GM19395 (cell line): ENCODE data around the gene IL1R1.
"Not testable (repeated sequence)": the region's sequence is repeated elsewhere in the genome, so short reads cannot be mapped to it uniquely, and the experiment has no call there.

ENCODE experiments used
- ATAC-seq: cut with Tn5 transposase; IDR thresholded peaks from one replicate; pipeline ENCODE4 v1.9.1; 2021; ENCODE audit warnings: mild to moderate bottlenecking, moderate library complexity; ENCODE audit not compliant: unreplicated experiment

Gene IL1R1

GRCh38 chr2:102110596-102111334 lies 31.8 kb upstream of the IL1R1 start:
- ATAC-seq = no peak

GRCh38 chr2:102111823-102112222 lies 30.7 kb upstream of the IL1R1 start:
- no peak for ATAC-seq

GRCh38 chr2:102112271-102112670 lies 30.3 kb upstream of the IL1R1 start:
- ATAC-seq = no peak

GRCh38 chr2:102112692-102113665 lies 29.6 kb upstream of the IL1R1 start:
- ATAC-seq = no peak

GRCh38 chr2:102114290-102114721 lies 28.2 kb upstream of the IL1R1 start:
- no peak for ATAC-seq

GRCh38 chr2:102114851-102115497 lies 27.6 kb upstream of the IL1R1 start:
- no peak for ATAC-seq

- ATAC-seq = no peak
Observed at GRCh38 chr2:102116630-102117471, 25.7 kb upstream of the IL1R1 start.

GRCh38 chr2:102117472-102117858 lies 25.1 kb upstream of the IL1R1 start:
- ATAC-seq = no peak

- no peak for ATAC-seq
Observed at GRCh38 chr2:102119255-102119654, 23.3 kb upstream of the IL1R1 start.

- no peak for ATAC-seq
Observed at GRCh38 chr2:102120261-102120660, 22.3 kb upstream of the IL1R1 start.

GRCh38 chr2:102120701-102121159 lies 21.8 kb upstream of the IL1R1 start:
- ATAC-seq = no peak

- no peak for ATAC-seq
Observed at GRCh38 chr2:102122115-102122514, 20.4 kb upstream of the IL1R1 start.

GRCh38 chr2:102122909-102123308 lies 19.6 kb upstream of the IL1R1 start:
- no peak for ATAC-seq

- ATAC-seq = not testable (repeated sequence)
Observed at GRCh38 chr2:102124421-102124820, 18.1 kb upstream of the IL1R1 start.

- ATAC-seq = no peak
Observed at GRCh38 chr2:102126169-102126568, 16.4 kb upstream of the IL1R1 start.

GRCh38 chr2:102126660-102127059 lies 15.9 kb upstream of the IL1R1 start:
- no peak for ATAC-seq

GRCh38 chr2:102129082-102129481 lies 13.5 kb upstream of the IL1R1 start:
- ATAC-seq = no peak

GRCh38 chr2:102129951-102130646 lies 12.4 kb upstream of the IL1R1 start:
- no peak for ATAC-seq

GRCh38 chr2:102130647-102130991 lies 11.9 kb upstream of the IL1R1 start:
- no peak for ATAC-seq

GRCh38 chr2:102131564-102131963 lies 11.0 kb upstream of the IL1R1 start:
- ATAC-seq = no peak
